ENCODE measurements around the gene WDR90. TPM values are rescaled to one million over a fixed set of nuclear protein-coding genes. Genes with fewer than 3 reads are reported as not detected.

Gene WDR90
- total RNA-seq, 2 experiments from 2014 or later = 87.3 to 89.6 TPM

DNA sequence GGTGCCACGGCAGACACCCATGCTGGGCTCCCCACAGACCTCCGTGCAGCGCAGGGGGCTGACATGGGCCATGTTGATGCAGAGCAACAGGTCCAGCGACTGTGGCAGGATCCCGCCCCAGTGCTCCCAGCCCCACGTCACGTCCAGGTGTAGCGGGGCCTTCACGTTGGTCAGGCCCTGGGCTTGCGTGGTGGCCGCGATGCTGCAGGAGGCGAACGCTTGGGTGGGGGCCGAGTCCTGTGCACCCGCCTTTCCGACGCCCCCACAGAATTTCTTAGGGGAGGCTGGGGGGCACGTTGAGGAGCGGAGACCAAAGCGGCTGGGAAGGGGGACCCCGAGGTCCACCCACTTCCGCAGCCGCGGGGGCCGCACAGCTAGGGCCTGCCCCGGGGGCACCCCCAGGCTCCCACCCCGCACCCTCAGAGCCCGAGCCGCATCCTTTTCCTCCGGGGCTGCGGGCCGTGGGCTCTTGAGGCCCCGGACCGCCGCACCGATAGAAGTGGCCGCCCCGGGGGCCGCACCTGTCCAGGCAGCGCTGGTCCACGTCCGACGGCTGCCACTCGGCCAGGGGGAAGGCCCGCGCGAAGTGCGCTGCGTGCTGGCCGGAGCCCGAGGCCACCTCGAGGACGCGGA, 13.5 kb upstream of the WDR90 start:
- CTCF ChIA-PET = interaction anchor here (0.6 to 2.1 kb wide), 3 partner anchors 13 to 89 kb away, joined by 3 to 14 read pairs (median 4); partner anchors contain the start of gene WDR90
- POLR2A ChIA-PET = interaction anchor here (1.0 to 1.5 kb wide), 2 partner anchors 43 to 45 kb away, joined by 3 to 4 read pairs; partner anchors contain the start of gene STUB1

DNA sequence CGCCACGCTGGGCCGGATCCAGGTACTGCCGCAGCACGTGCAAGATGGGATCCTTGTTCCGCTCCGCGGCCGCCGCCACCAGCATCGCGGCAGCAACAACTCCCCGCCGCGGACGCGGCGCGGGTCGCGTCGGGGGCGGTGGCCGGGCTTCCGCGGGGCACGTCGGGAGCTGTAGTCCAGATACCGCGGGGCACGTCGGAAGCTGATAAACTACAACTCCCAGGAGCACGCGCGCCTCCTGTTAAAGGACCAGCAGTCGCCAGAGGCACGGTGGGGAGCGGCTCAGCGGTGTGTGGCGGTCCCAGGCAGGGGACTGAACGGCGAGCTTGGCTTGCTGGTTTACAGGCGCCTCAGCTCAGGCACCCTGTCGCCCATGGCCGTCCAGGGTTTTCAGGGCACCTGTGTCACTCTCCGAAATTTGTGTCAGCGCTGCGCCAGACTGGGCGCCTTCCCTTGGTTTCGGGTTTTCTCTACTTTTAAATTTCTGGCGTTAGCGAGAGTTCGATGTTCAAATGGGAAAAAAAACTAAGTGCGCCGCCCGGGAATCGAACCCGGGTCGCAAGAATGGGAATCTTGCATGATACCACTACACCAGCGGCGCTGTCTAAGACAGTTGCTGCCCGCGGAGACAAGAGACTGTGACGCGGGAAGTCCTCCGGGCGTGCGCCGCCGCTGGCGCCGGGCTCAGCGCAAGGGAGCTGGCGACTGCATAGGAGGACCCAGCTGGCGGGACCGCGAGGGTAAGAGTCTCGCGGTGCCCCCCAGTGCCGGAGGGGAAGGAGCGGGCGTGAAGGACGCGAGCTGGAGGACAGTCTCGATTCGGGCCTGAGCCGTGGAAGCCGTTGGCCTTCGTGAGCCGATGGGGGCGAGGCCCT, 12.7 kb upstream of the WDR90 start, which contains the start of gene METTL26:
METTL26 (minus strand) TSS at position 100 of the 875 bp plus-strand sequence; CDS start at position 85, 15 bp downstream.
- POLR2A ChIA-PET = interaction anchor here (0.5 to 1.8 kb wide), 10 partner anchors 14 to 583 kb away, joined by 3 to 5 read pairs (median 4); partner anchors contain the start of genes POLR3K, RHBDL1, RHOT2 and SNRNP25
- CTCF ChIA-PET = interaction anchor here (0.6 to 2.1 kb wide), 4 partner anchors 12 to 45 kb away, joined by 3 to 14 read pairs (median 4); partner anchors contain the start of genes RHOT2 and WDR90

DNA sequence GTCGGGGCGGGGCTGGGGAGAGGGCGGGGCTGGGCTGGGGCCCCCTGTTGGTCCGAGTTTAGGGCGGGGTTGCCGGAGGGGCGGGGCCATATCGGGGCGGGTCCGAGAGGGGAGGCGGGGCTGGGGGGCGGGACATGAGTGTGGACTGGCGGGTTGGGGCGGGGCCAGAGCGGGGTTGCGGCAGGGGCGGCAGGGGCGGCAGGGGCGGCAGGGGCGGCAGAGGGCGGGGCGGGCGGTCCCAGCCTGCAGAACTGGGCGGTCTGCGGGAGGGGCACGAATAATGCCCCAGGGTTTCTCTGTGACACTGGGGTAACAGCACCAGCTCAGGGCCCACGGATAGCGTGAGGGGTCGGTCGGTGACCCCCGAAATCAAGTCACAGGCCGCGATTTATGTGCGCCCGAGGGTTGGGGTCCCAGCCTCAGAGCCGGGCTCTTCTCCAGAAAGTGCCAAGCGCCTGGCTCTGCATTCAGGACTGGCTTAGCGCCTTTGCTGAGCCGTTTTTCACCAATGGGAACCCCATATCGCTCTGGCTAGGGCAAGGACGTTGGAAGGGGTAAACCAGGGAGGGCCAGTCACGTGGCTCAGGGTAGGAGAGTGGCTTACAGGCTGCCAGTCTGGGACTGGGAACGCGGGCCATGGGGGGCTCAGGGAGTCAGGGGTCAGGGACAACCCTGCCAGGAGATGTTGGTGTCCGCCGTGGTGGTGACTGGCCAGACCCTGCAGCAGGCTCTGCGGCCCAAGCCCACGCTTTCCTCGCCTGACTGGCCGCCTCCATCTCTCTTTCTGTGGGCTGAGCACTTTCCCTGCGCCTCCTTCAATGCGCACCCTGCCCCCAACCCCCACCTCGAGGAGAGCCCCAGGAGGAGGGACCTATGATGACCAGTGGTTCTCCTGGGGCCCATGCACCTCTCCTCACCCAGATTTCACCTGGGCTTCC, 11.8 kb upstream of the WDR90 start:
- POLR2A ChIA-PET = interaction anchor here (0.9 to 1.8 kb wide), 6 partner anchors 13 to 110 kb away, joined by 3 to 5 read pairs (median 4); partner anchors contain the start of genes RHOT2 and WDR90
- CTCF ChIA-PET = interaction anchor here (1.0 to 2.1 kb wide), 3 partner anchors 10 to 31 kb away, joined by 4 to 14 read pairs (median 5); partner anchors contain the start of genes RHOT2 and WDR90

DNA sequence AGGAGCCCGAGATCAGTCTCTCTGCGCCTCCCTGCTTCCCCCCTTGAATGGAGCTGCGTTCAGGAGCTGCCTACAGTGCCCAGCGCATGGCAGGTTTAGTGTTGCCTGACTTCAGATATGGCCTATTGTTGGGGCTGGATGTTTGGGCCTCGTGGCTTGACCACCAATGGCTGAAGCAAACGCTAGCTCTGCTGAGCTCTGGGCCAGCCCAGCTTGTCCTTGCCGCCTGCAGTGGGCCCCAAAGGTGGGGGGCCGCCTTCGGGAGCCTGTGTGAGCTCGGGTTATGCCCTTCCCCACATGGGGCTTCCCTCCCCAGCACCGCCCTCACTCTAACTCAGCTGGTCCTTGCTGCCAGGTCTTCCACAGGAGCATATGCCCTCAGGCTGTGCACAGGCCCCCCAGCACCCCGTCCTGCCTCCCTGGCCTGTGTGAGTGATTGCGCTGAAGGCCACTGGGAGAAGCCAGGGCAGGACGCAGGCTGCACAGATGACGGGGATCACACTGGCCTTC, 11.1 kb upstream of the WDR90 start:
- POLR2A ChIA-PET = interaction anchor here (1.8 kb wide), 1 partner anchor 30 kb away, joined by 4 read pairs; the partner anchor contains the start of gene RHOT2
- CTCF ChIA-PET = interaction anchor here (1.0 kb wide), 1 partner anchor 9 kb away, joined by 4 read pairs; no protein-coding TSS in a partner anchor

DNA sequence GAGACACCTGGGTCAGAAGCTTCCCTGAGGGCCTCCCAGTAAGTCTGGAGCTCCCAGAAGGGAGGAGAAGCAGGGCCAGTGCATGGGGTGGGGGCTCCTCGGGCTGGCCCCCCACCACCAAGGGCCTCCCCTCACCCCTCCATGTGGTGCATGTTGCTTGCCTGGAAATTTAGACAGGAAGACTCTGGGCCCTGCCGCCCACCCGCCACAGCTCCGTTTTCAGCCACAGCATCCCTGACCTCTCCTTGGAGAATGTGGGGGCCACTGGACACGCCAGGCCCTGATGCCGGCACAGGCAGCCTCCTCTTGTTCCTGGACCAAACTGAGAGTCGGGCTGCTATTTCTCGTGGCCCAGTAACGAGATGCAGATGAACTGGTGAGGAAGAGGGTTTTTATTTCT, 10.3 kb upstream of the WDR90 start:
- ChIA-PET CTCF (interaction anchor here (1.0 to 1.4 kb wide), 2 partner anchors 9 to 30 kb away, joined by 3 to 4 read pairs; partner anchors contain the start of gene RHOT2), POLR2A (no interaction called here)

DNA sequence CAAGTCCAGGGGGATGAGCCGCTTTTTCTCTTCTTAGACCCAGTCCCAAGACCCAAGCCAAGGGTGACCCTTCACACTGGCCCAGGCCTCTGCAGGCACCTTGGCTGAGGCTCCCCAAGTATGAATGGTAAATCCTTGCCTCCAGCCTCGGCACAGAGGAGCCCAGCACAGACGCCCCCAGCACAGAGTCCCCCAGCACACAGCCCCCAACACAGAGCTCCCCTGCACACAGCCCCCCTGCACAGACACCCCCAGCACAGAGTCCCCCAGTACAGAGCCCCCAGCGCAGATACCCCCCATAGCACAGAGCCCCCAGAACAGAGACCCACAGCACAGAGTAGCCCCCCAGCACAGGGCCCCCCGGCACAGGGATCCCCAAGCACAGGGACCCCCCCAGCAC, 8.6 kb upstream of the WDR90 start:
- CTCF ChIA-PET = no interaction called here
- POLR2A ChIA-PET = interaction anchor here (0.7 kb wide), 1 partner anchor 55 kb away, joined by 5 read pairs; no protein-coding TSS in a partner anchor

DNA sequence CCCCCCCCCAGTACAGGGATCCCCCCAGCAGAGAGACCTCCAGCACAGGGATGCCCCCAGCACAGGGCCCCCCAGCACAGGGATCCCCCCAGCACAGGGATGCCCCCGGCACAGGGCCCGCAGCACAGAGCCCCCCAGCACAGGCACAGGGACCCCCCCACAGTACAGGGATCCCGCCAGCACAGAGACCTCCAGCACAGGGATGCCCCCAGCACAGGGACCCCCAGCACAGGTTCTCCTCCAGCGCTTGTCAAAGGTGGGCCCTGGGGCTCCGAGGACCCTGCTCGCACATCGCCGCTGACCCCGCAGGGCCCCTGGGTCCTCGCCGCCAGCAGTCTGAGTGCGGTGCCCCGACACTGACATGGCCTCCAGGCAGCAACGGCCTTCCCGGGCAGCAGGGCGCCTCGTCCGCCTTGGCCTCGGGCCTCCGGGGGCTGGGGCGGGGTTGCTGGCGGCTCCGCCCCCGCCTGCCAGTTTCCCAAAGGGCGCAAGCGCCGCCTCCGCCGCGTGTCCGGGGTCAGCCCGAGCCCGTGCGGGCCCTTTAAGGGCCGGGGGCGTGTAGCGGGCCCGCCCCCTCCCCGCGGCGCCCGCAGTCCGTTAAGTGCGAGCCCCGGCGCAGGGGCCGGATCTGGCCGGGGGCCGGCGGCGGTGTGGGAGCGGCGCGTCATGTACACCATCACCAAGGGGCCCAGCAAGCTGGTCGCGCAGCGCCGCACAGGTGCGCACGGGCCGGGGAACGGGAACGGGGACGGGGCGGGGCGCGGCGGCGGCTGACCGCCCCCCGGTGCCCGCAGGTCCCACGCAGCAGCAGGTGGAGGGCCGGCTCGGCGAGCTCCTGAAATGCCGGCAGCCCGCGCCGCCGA, 7.6 kb upstream of the WDR90 start, which contains the start of gene MCRIP2:
MCRIP2 (plus strand) TSS at position 503 of the 863 bp plus-strand sequence; CDS start at position 667, 164 bp downstream.
- POLR2A ChIA-PET = no interaction called here
- CTCF ChIA-PET = interaction anchor here (0.8 kb wide), 1 partner anchor 39 kb away, joined by 3 read pairs; no protein-coding TSS in a partner anchor

DNA sequence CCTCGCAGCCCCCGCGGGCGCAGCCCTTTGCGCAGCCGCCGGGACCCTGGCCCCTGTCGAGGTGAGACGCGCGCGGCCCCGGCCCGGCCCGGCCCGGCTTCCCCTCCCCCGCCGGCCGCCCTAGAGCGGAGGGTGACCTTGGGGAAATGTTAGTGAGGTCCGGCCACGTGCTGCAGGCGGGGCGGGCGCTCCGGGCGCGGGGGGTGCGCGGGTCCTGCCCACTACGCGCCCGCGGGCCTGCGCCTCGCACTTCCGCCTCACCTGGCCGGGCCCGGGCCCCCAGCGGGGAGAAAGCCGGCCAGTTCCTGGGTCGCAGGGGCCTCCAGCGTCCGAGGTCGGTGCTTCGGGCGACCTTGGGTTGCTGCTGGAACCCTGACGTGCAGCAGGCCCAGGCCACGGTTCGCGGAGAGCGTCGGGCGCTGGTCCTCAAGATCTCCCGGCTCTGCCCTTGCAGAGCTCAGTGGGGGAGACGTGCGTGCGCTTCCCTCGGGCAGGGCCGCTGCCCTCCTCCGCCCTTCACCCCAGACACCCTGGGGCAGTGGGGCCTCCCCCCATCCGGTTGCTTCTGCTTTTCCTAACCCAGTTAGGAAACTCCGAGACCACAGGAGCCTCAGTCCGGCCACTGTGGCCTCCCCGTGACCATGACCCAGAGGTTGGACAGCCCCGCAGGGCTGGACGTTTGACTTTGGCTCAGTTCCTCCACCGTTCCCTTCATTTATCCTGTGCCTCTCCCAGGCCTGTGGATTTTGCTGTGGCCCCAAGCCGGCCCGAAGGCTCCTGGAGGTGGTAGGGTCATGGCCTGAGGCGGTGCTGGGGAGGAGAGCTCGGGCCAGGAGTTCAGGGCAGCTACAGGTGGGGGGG, 6.7 kb upstream of the WDR90 start:
- POLR2A ChIA-PET = no interaction called here

DNA sequence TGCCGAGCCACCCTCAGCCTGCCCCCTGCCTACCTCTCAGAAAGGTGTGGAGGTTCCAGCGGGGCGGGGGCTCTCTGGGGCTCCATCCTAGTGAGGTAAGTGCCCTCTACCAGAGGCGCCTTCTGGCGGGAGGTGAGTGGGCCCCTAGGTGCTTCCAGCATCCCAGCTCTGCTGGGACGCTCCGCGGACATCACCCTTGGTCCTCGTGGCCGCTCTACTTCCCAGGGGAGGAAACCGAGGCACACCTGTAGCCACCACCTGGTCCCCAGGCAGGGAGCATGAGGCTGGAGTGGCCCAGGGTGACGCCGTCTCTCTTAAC, 6.2 kb upstream of the WDR90 start:
- POLR2A ChIA-PET = no interaction called here

More for the DNA sequence above, 6.7 kb upstream of the WDR90 start:
- CTCF ChIA-PET = interaction anchor here (0.8 kb wide), 1 partner anchor 40 kb away, joined by 3 read pairs; no protein-coding TSS in a partner anchor

DNA sequence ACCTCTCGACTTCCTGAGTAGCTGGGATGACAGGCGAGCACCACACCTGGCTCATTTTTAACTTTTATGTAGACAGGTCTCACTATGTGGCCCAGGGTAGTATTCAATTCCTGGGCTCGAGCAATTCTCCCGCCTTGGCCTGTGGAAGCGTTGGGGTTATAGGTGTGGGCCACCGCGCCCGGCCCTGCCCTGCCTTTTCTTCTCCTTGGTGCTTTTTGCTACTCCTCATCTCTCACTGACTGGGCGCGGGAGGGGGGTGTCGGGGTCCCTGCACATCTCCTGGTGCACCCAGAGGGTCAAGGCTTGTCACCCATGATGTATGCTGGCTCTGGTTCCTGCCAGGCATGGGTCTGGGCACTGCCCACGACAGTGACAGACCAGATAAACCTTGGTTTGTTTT, 4.6 kb upstream of the WDR90 start:
- CTCF ChIA-PET = interaction anchor here (0.6 kb wide), 1 partner anchor 35 kb away, joined by 3 read pairs; no protein-coding TSS in a partner anchor
- POLR2A ChIA-PET = no interaction called here

More for the DNA sequence above, 6.2 kb upstream of the WDR90 start:
- CTCF ChIA-PET = no interaction called here

DNA sequence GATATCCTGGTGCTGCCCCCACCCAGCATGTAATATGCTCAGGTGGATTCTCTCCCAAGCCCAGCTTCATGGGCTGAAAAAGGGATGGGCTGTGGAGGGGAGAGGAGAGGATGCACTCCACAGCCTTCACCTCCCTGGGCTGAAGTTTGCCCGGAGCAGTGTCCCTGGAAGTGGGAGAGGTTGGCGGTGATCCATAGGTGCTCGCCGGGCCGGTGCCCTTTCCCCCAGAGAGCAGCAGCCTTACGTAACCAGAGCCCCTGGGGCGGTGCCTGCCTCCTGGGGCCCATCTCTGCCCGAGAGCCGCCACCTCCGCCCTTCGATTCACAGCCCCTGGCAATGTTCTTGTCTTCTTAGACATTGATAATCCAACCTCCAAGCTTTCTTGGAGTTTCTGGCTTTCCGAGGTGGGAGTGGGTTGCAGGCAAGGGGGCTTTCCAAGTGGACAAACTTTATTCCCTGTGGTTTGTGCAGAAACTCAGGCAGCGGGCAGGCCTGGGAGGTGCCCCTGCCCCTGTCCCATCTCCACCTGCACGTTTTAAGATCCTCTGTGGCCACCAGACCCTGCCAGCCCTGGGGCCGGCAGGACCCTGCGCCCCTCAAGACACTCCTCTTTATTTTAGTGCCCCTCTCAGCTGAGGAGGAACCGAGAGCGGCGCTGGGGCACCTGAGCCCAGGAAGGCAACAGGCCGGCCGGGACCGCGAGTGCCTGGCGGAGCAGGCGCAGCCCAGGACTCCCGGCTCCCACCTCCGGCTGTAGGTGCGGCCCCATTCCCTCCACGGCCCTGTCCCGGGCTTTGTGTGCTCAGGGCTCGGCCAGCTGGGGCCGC, 3.1 kb upstream of the WDR90 start:
- ChIA-PET CTCF (no interaction called here), POLR2A (no interaction called here)

DNA sequence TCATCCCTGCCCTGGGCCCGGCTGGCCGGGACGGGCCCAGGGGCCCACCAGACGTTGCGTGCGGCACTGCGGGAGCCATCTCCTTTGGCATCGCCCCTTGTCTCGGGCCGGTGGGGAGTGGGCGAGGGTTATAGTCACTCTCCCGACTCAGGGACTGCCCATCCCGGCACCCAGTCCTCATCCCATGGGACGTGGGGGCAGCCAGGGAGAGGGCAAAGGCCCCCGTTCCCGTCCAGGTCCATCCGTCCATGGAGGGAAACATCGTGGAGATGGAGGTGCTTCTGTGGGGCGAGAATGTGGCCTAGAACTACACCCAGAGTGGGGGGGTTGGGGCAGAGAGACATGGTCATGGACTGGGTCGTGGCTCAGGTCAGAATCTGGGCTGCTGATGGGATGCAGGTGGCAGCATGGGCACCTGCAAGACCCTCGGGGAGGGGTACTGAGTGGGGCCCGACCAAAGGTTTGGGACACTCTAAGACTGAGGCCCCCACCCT, 2.4 kb upstream of the WDR90 start:
- CTCF ChIA-PET = no interaction called here
- POLR2A ChIA-PET = no interaction called here

DNA sequence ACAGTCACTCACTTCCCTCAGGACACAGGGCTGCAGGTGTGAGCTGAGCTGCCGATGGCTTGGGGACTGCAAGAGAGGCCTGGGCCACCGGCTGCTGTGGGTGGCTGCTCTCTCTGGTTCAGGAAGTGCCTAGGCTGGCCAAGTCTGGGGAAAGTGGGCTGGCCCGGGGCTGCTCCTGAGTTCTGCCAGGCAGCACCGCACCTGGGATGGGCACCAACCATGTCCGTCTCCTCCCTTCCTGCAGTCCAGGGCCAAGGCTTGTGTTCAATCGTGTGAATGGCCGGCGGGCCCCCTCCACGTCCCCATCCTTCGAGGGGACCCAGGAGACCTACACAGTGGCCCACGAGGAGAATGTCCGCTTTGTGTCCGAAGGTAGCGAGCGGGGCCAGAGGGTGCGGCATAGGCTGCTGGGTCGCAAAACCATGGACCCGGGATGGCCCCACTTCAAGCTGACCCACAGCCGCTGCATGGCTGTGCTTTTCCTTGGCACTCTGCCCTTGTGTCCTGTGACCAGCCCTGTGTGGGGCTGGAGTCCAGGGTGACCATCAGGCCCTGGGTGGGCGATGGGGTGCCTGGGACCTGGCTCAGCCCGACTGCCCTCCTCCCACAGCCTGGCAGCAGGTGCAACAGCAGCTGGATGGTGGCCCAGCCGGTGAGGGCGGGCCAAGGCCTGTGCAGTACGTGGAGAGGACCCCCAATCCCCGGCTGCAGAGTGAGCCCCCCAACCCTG, 1.8 kb upstream of the WDR90 start:
- CTCF ChIA-PET = interaction anchor here (0.9 to 2.4 kb wide), 7 partner anchors 9 to 141 kb away, joined by 3 to 14 read pairs (median 4); partner anchors contain the start of genes CHTF18, METTL26, RHOT2 and RPUSD1
- POLR2A ChIA-PET = no interaction called here

DNA sequence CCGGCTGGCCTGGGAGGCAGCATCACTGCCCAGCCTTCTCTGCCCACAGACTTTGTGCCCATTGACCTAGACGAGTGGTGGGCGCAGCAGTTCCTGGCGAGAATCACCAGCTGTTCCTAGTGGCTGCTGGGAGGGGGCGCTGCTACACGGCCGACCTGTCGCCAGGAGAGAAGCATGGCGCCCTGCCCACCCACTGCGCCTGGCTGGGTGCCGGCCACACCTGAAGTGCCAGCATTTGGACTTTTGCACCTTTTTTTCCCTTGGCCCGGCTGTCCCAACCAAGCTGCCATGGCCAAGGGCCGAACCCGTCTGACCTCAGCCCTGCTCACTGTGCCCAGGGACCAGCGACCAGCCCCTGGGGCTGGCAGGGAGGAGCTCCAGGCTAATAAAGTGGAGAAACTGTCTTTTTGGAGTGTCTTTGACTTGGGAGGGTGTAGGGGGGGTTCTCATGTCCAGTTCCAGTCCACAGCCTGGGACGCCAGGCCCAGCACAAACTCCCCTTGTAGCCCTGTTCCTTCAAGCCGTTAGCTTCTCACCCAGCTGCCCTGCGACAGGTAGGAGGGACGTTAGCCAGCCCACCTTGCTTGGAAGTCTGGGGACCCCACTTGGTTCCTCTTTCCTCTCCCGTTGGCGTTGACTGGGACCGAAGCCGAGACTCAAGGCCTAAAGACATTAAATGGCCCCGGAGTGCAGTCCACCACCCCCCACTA, 939 bp upstream of the WDR90 start:
- CTCF ChIA-PET = interaction anchor here (0.6 to 2.4 kb wide), 8 partner anchors 10 to 140 kb away, joined by 3 to 14 read pairs (median 4); partner anchors contain the start of genes CHTF18, METTL26, RHOT2 and RPUSD1
- POLR2A ChIA-PET = interaction anchor here (1.2 kb wide), 1 partner anchor 34 kb away, joined by 3 read pairs; no protein-coding TSS in a partner anchor
